HG03342 (cell line): Measurements from ENCODE around the gene SNX18.
"Not testable (repeated sequence)": the region's sequence is repeated elsewhere in the genome, so short reads cannot be mapped to it uniquely, and the experiment has no call there.

Experiments used
- ATAC-seq: cut with Tn5 transposase; IDR thresholded peaks from one replicate; pipeline ENCODE4 v1.9.1; 2021; ENCODE audit warnings: mild to moderate bottlenecking, moderate library complexity; ENCODE audit not compliant: unreplicated experiment

Gene SNX18, protein sequence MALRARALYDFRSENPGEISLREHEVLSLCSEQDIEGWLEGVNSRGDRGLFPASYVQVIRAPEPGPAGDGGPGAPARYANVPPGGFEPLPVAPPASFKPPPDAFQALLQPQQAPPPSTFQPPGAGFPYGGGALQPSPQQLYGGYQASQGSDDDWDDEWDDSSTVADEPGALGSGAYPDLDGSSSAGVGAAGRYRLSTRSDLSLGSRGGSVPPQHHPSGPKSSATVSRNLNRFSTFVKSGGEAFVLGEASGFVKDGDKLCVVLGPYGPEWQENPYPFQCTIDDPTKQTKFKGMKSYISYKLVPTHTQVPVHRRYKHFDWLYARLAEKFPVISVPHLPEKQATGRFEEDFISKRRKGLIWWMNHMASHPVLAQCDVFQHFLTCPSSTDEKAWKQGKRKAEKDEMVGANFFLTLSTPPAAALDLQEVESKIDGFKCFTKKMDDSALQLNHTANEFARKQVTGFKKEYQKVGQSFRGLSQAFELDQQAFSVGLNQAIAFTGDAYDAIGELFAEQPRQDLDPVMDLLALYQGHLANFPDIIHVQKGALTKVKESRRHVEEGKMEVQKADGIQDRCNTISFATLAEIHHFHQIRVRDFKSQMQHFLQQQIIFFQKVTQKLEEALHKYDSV

DNA sequence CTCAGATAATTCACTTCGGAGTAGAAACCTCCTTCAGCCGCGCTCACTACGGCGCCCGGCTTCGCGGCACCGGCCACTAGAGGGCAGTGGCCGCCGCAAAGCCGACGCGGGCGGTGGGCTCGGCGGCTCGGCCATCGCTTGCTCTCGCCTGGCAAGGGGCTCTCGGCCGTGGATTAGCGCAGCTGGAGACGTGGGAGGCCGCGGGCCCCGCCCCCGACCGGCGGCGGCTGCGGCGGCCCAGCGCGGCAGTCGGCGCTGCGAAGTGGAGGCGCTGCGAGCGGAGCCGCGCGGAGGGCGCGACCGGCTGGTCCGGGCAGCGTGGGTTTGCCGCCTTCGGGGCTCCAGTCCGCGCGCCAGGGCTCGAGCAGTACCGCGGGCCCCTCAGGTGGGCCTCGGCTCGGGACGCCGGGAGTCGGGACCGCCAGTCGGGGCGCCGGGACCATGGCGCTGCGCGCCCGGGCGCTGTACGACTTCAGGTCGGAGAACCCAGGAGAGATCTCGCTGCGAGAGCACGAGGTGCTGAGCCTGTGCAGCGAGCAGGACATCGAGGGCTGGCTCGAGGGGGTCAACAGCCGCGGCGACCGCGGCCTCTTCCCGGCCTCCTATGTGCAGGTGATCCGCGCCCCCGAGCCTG is at the start of gene SNX18:
TSS of gene SNX18 (plus strand) at position 248 of the 634 bp plus-strand sequence. CDS start at position 442, 194 bp downstream.
- peak; percentile 97 for ATAC-seq

DNA sequence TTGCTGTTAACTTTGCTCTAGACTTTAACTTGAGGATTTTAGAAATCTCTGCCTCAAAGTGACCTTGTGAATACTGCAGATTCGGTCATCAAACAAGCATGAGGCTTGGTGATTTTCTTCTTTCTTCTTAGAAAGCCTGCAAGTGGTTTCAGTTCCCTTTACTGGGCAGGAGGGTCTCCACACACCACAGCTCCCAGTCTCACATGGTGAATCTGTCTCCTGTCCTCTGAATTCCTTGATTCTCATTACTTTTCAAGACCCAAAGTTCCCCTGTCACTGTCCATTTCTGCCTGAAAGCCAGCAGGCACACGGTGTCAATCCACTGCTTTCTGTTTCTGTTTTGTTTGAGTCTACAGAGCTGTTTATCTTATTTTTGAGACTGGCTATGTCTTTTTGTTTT is 47.9 kb upstream of the SNX18 start:
- peak; percentile 79 for ATAC-seq

DNA sequence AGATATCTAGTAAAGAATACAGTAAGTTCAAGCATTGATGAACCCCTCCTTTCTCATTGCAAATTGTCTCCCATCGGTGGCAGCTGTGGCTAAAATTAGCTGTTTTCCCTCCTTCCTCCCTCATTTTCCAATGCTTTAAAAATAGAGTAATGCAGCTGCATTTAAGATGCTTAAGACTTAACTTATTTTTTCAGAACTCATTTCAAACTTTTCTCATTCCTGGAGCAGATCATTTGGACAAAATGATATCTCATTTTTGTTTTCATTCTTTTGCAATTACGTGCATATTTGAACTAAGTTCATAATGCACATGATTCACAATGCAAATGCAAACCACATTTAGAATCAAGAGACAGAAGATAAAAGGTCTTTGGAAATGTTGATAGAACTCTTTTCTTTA is 47.4 kb upstream of the SNX18 start:
- no peak for ATAC-seq

DNA sequence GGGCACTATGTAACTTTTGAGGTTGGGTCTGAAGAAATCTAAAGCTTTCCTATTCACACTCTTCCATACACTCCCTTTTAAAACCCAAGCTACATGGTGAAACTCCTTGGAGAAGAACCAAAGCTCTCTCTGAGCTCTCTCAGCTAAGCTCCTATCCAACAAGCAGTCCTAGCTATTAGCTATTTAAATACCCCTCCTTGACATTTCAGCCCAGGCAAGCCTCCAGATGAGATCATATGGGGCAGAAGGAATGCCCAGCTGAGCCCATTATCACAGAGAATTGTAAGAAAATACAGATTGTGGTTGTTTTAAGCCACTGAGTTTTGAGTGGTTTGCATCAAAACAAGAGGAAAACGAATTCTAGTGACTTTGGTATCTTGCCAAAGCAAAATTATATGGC is 46.9 kb upstream of the SNX18 start:
- no peak for ATAC-seq

DNA sequence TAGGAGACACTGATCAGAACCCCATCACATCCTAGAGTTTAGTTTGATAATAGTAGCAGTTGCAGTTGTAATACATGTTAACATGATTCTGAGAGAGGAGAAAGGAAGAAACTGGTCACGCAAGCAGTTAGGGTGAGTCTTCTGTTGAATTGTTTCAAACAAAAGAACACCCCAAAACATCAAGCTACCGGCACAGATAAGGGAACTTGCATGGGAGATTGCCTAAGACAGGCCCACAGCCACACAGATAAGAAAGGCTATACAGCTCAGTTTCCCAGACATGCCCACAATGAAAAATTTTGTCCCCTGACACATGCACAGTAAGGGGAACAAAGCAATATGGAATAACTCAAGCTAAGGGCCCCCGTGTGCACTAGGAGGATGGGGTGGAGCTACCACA is 46.2 kb upstream of the SNX18 start:
- no peak for ATAC-seq

DNA sequence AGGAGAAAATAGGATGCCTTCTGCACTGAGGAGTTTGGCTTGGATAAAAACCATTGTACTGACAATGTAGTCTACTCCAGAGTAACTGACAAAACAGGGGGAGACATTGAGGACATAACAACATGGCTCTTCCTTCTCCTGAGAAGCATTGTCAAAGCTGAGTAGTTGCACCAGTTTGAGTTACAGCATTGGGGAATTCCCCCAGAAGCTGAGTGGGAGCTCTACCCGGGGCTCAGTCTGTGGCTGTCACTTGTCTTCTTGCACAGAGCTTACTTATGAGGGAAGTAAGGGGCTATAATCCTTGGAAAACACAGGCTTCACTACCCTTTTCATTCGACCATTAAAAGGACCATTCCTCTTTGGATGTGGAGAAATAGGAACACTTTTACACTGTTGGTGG is 40.9 kb upstream of the SNX18 start:
- no peak for ATAC-seq

DNA sequence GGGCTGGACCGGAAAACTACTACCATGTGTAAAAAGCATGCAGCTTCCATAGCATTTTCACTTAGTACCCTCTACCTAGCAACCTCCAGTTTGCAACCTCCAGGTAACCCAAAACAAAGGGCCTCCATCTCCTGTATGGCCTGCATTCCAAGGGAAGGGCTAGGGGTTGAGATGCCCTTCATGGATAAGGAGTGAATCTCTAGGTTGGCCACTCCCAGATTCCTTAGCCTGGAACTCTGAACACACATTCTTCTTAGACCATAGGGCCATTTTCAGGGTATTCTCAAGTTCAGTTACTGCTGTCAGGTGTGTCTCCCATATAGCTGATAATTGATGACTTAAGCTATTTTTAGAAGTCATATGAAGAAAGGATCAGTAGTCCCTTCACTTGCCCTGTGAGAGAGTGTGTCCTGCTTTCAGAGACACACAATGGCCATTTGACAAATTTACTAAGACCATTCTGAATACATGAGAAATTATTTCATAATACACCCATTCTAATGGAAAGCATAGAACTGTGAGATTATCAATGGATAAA is 39.5 kb upstream of the SNX18 start:
- no peak for ATAC-seq

DNA sequence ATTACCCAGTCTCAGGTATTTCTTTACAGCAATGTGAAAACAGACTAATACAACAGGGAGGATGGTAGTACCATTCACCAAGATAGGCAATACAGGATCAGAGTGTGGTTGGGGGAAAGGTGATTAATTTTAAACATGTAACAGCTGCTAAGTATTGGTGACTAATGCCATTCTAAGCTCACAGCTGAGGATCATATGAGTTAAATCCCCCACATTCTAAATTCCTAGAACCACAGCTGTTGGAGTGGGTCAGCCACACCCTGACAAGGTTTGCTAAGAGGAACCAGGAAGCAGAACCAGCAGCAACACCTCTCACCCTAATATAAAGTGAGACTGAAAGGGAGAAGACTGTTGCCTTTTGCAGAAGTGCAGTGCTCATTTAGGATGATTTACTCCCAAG is 37.3 kb upstream of the SNX18 start:
- no peak for ATAC-seq

DNA sequence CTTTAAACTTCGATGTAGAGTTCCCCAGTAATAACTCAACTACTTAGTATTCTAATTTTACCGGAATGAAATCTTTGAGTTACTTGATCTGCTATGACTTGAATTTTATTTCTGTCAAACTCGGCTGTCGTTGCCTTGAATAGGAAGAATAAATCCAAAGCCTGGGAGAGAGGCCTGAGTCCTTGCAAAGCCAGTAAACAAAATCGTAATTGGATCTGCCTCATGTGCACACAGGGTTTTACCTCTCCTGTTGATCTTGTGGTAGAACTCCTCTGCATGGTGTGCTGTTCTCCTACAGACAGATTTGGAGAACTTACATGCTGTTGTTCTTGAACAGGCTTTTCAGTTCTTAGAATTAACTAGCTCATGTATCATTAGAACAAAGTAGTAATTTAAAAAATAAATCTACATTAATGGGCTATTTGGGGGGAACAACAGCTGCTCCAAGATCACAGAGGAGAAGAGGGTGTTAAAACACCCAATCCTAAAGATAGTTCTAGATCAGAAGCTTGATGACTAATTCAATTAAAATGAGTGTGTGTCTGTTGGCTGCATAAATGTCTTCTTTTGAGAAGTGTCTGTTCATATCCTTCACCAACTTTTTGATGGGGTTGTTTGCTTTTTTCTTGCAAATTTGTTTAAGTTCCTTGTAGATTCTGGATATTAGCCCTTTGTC is 33.2 kb upstream of the SNX18 start:
- no peak for ATAC-seq

DNA sequence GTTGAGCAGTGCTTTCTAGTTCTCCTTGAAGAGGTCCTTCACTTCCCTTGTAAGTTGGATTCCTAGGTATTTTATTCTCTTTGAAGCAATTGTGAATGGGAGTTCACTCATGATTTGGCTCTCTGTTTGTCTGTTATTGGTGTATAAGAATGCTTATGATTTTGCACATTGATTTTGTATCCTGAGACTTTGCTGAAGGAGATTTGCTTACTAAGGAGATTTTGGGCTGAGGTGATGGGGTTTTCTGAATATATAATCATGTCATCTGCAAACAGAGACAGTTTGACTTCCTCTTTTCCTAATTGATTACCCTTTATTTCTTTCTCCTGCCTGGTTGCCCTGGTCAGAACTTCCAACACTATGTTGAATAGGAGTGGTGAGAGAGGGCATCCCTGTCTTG is 31.9 kb upstream of the SNX18 start:
- not testable (repeated sequence) for ATAC-seq

DNA sequence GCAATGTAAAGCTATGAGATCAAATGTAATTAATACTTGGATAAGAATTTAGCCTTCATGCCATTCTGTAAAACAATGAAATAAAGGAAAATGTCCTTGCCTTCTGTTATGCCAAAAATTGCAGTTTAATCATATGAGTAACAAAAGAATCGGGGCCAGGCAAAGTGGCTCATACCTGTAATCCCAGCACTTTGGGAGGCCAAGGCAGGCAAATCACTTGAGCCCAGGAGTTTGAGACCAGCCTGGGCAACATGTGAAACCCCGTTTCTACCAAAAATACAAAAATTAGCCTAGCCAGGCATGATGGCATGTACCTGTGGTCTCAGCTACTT is 27.9 kb upstream of the SNX18 start:
- ATAC-seq, result not testable (repeated sequence)

DNA sequence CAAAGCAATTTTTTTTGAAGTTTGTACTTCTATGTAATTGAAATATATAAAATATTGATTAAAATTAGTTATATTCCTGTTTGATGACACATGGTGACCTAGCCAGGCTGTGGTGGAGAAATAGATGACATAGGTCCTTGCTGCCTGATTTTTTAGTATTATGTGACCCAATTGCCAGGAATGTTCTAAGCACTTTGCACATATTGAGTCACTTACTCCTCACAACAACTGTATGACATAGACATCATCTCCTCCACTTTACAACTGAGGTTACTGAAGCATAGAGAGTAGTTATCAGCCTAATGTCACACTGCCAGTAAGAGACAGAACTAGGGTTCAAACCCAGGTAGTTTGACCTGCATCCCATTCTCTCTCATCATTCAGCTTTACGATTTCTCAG is 26.2 kb upstream of the SNX18 start:
- ATAC-seq, result no peak

DNA sequence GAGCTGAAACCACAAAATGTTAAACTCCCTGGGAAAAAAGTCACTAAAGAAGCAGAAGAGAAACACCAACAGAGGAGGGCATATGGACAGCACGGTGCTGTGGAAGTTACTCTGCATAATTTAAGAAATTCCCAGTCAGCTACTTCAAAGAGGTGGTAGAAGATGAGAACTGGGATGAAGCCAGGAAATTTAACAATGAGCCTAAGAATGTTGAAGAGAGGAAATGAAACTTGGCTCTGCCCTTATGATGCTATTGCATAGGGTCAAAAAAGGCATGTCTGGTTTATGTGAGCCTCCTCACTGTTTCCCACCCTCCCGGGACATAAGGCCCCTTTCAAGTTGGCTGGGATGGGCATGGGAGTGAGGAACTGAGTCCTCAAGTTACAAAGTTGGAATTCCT is 25.4 kb upstream of the SNX18 start:
- no peak for ATAC-seq

DNA sequence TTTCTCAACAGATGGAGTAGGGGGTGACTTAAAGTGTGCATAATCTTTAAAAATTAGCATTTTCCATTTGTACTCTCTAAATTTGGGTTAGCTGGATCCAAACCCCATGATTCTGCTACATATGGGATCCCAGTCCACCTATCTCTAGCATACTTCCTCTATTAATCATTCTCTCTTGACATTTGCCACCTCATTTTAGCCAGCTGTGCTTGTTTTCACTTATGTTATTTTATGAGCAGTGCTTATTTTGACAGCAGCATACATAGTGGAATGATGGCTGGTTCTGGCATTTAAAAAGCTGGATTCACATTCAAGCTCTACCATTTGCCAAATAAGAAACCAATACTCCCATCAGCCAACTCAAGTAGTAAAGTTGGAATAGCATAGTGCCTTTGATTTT is 22.5 kb upstream of the SNX18 start:
- ATAC-seq, result no peak

DNA sequence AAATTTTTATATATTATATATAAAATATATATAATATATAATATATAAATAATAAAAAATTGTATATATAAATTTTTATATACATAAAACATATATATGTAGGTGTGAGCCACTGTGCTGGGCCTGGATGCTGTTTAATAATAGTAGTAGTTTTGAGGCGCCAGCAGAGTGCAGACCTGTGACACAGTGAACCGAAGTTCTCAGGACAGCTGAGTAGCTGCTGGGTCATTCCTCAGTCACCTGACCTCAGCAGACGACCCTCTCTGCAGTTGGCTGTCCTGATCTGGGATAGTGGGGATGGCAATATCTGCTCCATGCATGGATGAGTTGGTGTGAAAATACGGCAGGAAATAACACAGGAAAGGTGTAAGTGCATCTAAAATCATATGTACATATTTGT is 3.3 kb upstream of the SNX18 start:
- ATAC-seq, result no peak

DNA sequence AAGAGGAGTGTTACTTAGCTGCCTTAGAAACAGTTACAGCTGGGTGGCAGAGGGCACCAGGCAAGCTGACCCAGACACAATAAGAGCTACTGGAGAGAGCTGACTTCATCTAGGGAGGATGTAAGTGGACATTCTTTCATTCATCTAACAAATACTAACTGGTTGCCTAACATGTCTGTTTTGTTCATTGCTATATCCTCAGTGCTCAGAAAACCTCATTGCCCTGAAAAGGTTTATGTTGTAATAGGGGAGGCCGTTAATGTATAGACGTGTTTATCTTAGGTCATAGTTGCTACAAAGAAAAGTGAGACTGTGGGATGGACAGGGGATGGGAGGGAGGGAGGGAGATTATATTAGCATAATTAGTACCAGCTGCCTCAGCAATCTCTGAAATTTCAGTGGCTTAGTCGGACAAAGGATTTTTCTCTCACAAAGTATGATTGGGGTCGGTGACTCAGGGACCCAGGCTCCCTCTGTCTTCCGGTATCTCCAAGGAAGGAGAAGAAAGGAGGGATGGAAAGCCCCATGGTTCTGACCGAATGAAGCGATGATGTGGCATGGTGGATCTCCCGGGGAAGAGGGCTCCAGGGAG is 2.6 kb upstream of the SNX18 start:
- ATAC-seq, result no peak

DNA sequence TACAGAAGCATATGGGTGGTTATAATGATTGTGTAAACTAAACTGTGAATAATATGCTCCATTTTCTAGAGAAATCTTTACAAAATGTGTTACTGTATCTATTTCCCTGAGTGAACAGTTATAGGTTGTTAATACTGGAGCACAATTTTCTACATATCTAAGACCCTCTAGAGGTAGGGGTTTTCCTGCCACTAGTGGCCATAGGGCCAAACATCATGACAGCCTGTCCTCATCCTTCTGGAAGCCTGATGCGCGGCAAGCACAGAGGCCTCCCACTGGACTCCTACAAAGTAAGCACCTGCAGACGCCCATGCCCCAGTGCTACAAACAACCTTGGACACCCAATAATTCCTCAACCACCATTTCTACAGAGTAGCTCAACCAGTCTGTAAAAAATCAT is 1.9 kb upstream of the SNX18 start:
- ATAC-seq, result no peak

DNA sequence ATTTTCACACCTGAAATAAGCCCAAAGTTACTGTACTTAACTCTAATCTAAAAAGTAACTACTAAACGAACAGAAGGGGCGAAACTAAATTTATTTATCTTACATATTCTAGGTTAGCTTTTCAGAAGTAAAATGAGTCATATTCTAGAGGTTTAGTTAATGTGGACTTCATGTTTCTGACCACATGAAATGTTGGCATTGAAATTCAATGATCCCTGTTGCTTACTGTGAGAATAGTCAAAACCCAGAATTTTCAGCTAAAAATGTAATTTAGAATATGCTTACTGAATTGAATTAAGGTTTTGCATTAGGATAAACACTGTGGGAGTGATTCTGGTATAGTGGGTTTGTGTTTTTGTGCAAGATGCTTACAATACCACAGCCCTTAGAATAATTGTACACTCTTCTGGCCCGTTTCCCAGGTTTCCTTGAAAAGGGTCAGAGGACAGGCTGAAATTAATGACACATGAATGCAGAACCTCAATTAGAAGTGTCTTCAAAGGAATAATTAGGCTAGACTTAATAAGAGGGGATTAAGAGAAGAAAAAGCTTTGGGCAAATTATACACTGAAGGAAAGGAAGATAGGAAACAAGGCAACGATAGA is 1.4 kb upstream of the SNX18 start:
- ATAC-seq, result no peak

DNA sequence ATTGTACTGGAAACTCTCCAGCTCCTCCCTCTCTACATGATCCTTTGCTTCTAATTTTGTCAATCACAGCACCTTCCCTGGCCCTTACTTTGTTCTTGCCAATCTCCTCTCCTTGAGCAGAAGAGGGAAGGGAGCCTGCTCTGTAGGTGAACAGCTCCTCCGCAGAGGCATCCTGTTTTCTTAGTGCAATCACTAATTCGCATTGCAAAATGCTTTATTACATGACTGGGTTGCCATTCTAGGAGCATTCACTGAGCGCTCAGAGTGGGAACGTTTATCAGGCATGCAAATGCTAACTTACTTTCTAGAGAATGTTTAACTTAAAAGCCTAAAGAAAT is 416 bp upstream of the SNX18 start:
- ATAC-seq, result no peak

DNA sequence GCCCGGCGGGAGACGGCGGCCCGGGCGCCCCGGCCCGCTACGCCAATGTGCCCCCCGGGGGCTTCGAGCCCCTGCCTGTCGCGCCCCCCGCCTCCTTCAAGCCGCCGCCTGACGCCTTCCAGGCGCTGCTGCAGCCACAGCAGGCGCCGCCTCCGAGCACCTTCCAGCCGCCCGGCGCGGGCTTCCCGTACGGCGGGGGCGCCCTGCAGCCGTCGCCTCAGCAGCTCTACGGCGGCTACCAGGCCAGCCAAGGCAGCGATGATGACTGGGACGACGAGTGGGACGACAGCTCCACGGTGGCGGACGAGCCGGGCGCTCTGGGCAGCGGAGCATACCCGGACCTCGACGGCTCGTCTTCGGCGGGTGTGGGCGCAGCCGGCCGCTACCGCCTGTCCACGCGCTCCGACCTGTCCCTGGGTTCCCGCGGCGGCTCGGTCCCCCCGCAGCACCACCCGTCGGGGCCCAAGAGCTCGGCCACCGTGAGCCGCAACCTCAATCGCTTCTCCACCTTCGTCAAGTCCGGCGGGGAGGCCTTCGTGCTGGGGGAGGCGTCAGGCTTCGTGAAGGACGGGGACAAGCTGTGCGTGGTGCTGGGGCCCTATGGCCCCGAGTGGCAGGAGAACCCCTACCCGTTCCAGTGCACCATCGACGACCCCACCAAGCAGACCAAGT is 723 bp downstream of the SNX18 start:
- peak; percentile 15 for ATAC-seq
